K562 (cell line): ENCODE results near the gene IGF2BP3. TPM values are rescaled to one million over a fixed set of nuclear protein-coding genes. Genes with fewer than 3 reads are reported as not detected.

Experiments used
- ADNP ChIP-seq: fragments of 200-800 bp; sonication (Bioruptor generic); IDR thresholded peaks from 2 replicates; pipeline ENCODE4 v1.6.1; 2016; ENCODE audit warnings: missing genetic modification characterization, missing compliant biosample characterization
- BRD9 ChIP-seq: fragments of 450-650 bp; IDR thresholded peaks from 2 replicates; pipeline ENCODE4 v1.6.1; 2018; ENCODE audit warnings: low read depth; ENCODE audit not compliant: partially characterized antibody
- CAMTA2 ChIP-seq: fragments of 250-450 bp; sonication (Bioruptor Pico); conservative IDR thresholded peaks from 2 replicates; pipeline ENCODE4 v1.5.1; 2022
- CCNT2 ChIP-seq: IDR thresholded peaks from 2 replicates; pipeline ENCODE4 v1.6.1; 2011; ENCODE audit warnings: borderline replicate concordance, low read depth, mild to moderate bottlenecking, moderate library complexity, mixed read lengths, low read length; ENCODE audit not compliant: insufficient read length; ENCODE audit errors: extremely low read depth
- CEBPZ ChIP-seq: fragments of 150-350 bp; IDR thresholded peaks from 2 replicates; pipeline ENCODE4 v1.6.1; 2014; ENCODE audit warnings: low read depth, mild to moderate bottlenecking, low read length, borderline replicate concordance
- EWSR1 ChIP-seq: fragments of 450-650 bp; IDR thresholded peaks from 2 replicates; pipeline ENCODE4 v1.6.1; 2018; ENCODE audit warnings: borderline replicate concordance, mild to moderate bottlenecking, low read depth, moderate library complexity; ENCODE audit not compliant: partially characterized antibody
- HDAC2 ChIP-seq: fragments of 450-650 bp; IDR thresholded peaks from 2 replicates; pipeline ENCODE4 v1.6.1; 2016; ENCODE audit warnings: mild to moderate bottlenecking
- HINFP ChIP-seq: fragments of 450-650 bp; conservative IDR thresholded peaks from 2 replicates; pipeline ENCODE4 v1.6.1; 2016; ENCODE audit warnings: missing genetic modification characterization, low read depth, mild to moderate bottlenecking, control low read depth, missing compliant biosample characterization
- KLF13 ChIP-seq: fragments of 450-650 bp; IDR thresholded peaks from 2 replicates; pipeline ENCODE4 v1.6.1; 2016; ENCODE audit warnings: missing genetic modification characterization, low read depth, mild to moderate bottlenecking, missing compliant biosample characterization, moderate library complexity, borderline replicate concordance
- PHB ChIP-seq: fragments of 250-450 bp; sonication (Bioruptor Pico); IDR thresholded peaks from 2 replicates; pipeline ENCODE4 v1.5.0; 2021
- RAD51 ChIP-seq: fragments of 450-650 bp; IDR thresholded peaks from 2 replicates; pipeline ENCODE4 v1.7.1; 2016; ENCODE audit warnings: low read depth, mild to moderate bottlenecking, borderline replicate concordance
- RBBP5 ChIP-seq: fragments of 200-600 bp; sonication (generic); IDR thresholded peaks from 2 replicates; pipeline ENCODE4 v1.6.1; 2012; ENCODE audit warnings: borderline replicate concordance, mild to moderate bottlenecking, low read length, control low read depth, inconsistent platforms; ENCODE audit not compliant: insufficient read depth, poor library complexity, severe bottlenecking
- SMAD3 ChIP-seq: fragments of 450-650 bp; formaldehyde crosslinking; conservative IDR thresholded peaks from 2 replicates; pipeline ENCODE4 v1.4.0; 2020; ENCODE audit warnings: mild to moderate bottlenecking
- SMARCB1 ChIP-seq: IDR thresholded peaks from 2 replicates; pipeline ENCODE4 v1.6.1; 2011; ENCODE audit warnings: improper control_type of control experiment, low read depth; ENCODE audit not compliant: insufficient read length
- TCF15 ChIP-seq: fragments of 250-450 bp; sonication (Bioruptor Pico); IDR thresholded peaks from 2 replicates; pipeline ENCODE4 v1.8.0; 2022; ENCODE audit warnings: moderate library complexity, mild to moderate bottlenecking, inconsistent platforms
- TFE3 ChIP-seq: fragments of 450-650 bp; formaldehyde crosslinking; IDR thresholded peaks from 2 replicates; pipeline ENCODE4 v1.4.0; 2020; ENCODE audit warnings: mild to moderate bottlenecking, mixed read lengths
- ZHX1 ChIP-seq: fragments of 150-350 bp; conservative IDR thresholded peaks from 2 replicates; pipeline ENCODE4 v1.6.1; 2014; ENCODE audit warnings: low read length
- polyA plus RNA-seq, 8 experiments: library from polyadenylated mRNA; depleted of rRNA in 4 of 8; stranded (reverse) in 5 of 8; unstranded in 3 of 8; fragments of >200 nt; fragmentation: Nextera tagmentation in 2 of 8; fragmentation: Illumina TruSeq in 1 of 8; extraction: Ambion mirVana in 2 of 8; extraction: Trizol in 1 of 8; gene quantifications; 2 replicates each; pipeline versions ENCODE4 v1.2.1 to v1.2.3, GENCODE V29; 2011 to 2014; ENCODE audit warnings: inconsistent platforms in 1 of 8, missing spikeins in 1 of 8
- total RNA-seq, 7 experiments: library from RNA; depleted of rRNA in 6 of 7; stranded (reverse); fragments of >200 nt in 6 of 7; fragmentation: Illumina TruSeq in 2 of 7; extraction: Trizol in 2 of 7; gene quantifications; 2 replicates each; pipeline versions ENCODE4 v1.2.1 to v1.2.3, GENCODE V29; 2011 to 2021; ENCODE audit warnings: low replicate concordance in 1 of 7

Gene IGF2BP3
- total and polyA plus RNA-seq, 9 of the 15 experiments (the other 6 are each of a cell fraction or from before 2014, with no cell fraction given) = 8.4 to 88.1 (median 61.2) TPM

- TF ChIP-seq SMARCB1 = no peak
- no peak for TF ChIP-seq ZHX1
- no peak for TF ChIP-seq TCF15 (CRISPR knock-in tag)
- TF ChIP-seq RAD51 = no peak
- no peak for TF ChIP-seq CCNT2
- TF ChIP-seq RBBP5 = no peak
- peak; percentile 57 for TF ChIP-seq BRD9
- no peak for TF ChIP-seq EWSR1
- TF ChIP-seq HDAC2 = no peak
- TF ChIP-seq ADNP (tag) = no peak; the same call in 1 of the 2 replicates
- TF ChIP-seq CAMTA2 (CRISPR knock-in tag) = no peak
- TF ChIP-seq HINFP (tag) = no peak
- no peak for TF ChIP-seq KLF13
- no peak for TF ChIP-seq PHB (CRISPR knock-in tag)
- no peak for TF ChIP-seq TFE3
- no peak for TF ChIP-seq SMAD3
- TF ChIP-seq CEBPZ = no peak
Measured at GRCh38 chr7:23474829-23475575, 4.7 kb upstream of the IGF2BP3 start (continued).
